Esophagus squamous epithelium (tissue), 4 donors: ENCODE data around the gene SHMT2.

Experiments
- CTCF ChIP-seq, 6 experiments: fragments of 450-650 bp in 4 of 6; fragments of 200-600 bp in 2 of 6; sonication (generic) in 2 of 6; IDR thresholded peaks; one replicate each; pipeline ENCODE4 v1.5.1; 2016 to 2019; ENCODE audit warnings: antibody characterized with exemption in 6 of 6, mild to moderate bottlenecking in 4 of 6, moderate library complexity in 4 of 6
- POLR2A ChIP-seq, 4 donors: fragments of 450-650 bp; IDR thresholded peaks; one replicate each; pipeline ENCODE4 v1.6.1; 2017; ENCODE audit warnings: antibody characterized with exemption in 4 of 4, mild to moderate bottlenecking in 4 of 4, moderate library complexity in 3 of 4

GRCh38 chr12:57190037-57190436 is 39.5 kb upstream of the SHMT2 start:
- TF ChIP-seq CTCF (IDR thresholded peaks at IDR 0.05) (no peak), POLR2A (IDR thresholded peaks at IDR 0.05) (no peak)
